Measurements from ENCODE around the gene SRP68. TPM values are rescaled to one million over a fixed set of nuclear protein-coding genes. Genes with fewer than 3 reads are reported as not detected.
"Not testable (repeated sequence)": the region's sequence is repeated elsewhere in the genome, so short reads cannot be mapped to it uniquely, and the experiment has no call there.

The SRP68 gene
- total RNA-seq, 4 donors from 2014 or later, result 32.2 to 43.4 (median 32.6) TPM

DNA sequence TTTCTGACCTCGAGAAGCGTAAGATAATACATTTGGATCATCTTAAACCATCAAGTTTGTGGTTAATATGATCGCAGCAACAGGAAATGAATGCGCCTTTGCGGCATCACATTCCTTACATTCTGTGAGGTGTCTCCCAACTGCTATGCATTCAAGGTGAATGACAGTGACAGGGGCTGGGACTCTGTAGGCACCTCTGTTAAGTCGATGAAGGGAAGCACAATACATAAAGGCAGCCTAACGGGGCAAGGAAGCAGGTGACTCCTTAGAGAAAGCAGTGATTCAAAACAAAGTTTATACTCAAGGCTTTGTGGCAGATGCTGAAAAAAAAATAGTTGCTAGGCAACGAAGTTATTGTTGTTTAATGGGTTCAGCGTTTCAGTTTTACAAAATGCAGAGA lies 23.6 kb downstream of the SRP68 start:
- TF ChIP-seq CTCF (IDR thresholded peaks at IDR 0.05) (no peak), POLR2A (IDR thresholded peaks at IDR 0.05) (no peak)
- Histone ChIP-seq H3K4me3 (no peak overlapping the region), H3K9me3 (no peaks in the 10 kb centered on the region), H3K4me1 (no peaks in the 10 kb centered on the region), H3K27ac (no peak overlapping the region), H3K27me3 (no peaks in the 10 kb centered on the region), H3K36me3 (peaks cover 0 to 90% (median 0%) of the 10 kb centered on the region in 3 donors)
- no peak for DNase-seq

DNA sequence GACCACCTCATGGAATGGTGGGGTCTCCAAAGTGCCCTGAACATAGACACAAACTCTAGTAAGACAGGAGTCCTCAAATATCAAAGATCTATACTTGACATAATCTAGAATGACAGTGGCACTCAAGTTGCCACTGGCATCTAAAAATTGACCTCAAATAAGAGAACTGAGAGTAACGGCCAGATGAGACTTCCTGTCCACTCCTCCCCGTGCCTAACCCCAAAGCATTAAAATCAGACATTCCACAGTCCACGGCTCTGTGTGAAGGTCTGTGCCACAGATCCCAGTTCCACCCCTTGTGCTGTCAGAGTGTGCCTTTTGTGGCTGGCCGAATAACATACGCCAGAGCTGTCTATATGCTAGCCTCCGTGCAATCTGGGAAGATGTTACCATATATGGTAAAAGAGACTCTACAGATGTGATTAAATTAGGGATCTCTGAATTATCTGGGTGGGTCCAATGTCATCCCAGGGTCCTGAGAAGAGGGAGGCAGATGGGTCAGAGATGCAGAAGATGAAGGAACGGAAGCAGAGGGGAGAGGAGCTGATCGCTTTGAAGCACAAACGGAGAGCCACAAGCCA lies 24.2 kb downstream of the SRP68 start:
- no peaks in the 10 kb centered on the region for H3K4me1 ChIP-seq
- DNase-seq, result no peak
- TF ChIP-seq POLR2A (IDR thresholded peaks at IDR 0.05) (no peak), CTCF (IDR thresholded peaks at IDR 0.05) (no peak)
- no peak overlapping the region for H3K27ac ChIP-seq
- H3K27me3 ChIP-seq, result no peaks in the 10 kb centered on the region
- no peak overlapping the region for H3K4me3 ChIP-seq
- H3K9me3 ChIP-seq, result no peaks in the 10 kb centered on the region
- H3K36me3 ChIP-seq, result peaks cover 0 to 91% (median 0%) of the 10 kb centered on the region in 3 donors

- Histone ChIP-seq H3K4me1 (no peaks in the 10 kb centered on the region), H3K9me3 (no peaks in the 10 kb centered on the region), H3K36me3 (peaks cover 0 to 99% (median 0%) of the 10 kb centered on the region in 3 donors), H3K27me3 (no peaks in the 10 kb centered on the region), H3K27ac (no peak overlapping the region), H3K4me3 (no peak overlapping the region)
- DNase-seq, result no peak
- TF ChIP-seq POLR2A (IDR thresholded peaks at IDR 0.05), result no peak
- TF ChIP-seq CTCF (IDR thresholded peaks at IDR 0.05), result no peak
Measured at GRCh38 chr17:76046064-76046463, 26.3 kb downstream of the SRP68 start.

- not testable (repeated sequence) for H3K9me3 ChIP-seq, H3K27me3 ChIP-seq, H3K4me3 ChIP-seq, H3K4me1 ChIP-seq, H3K27ac ChIP-seq, DNase-seq
- peaks cover 0 to 100% (median 0%) of the 10 kb centered on the region in 3 donors for H3K36me3 ChIP-seq
Measured at GRCh38 chr17:76044475-76045007, 27.8 kb downstream of the SRP68 start.

- H3K36me3 ChIP-seq, result peaks cover 0 to 100% (median 0%) of the 10 kb centered on the region in 3 donors
- H3K27me3 ChIP-seq, DNase-seq, H3K9me3 ChIP-seq, H3K4me1 ChIP-seq, H3K4me3 ChIP-seq, H3K27ac ChIP-seq: not testable (repeated sequence)
Measured at GRCh38 chr17:76042868-76043267, 29.4 kb downstream of the SRP68 start.

DNA sequence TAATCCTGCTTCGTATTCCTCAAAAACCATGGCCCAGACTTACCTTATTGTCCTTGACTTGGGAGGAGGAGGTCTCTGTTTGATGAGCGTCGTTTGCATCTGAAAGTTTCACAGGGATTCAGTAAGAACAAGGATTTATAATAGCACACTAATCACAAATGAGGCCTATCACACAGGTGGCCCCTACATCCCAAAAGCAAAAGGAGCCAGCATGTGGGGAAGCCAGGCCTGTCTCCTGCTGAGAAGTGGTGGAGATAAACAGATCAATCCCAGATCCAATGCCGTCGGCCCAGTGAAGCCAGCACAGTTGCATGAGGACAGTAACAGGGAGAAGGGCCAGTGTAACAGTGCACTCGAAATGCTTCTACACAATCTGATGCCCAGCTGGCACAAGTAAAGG lies 31.9 kb downstream of the SRP68 start:
- H3K4me1 ChIP-seq, result no peaks in the 10 kb centered on the region
- peaks cover 0 to 79% (median 0%) of the 10 kb centered on the region in 3 donors for H3K36me3 ChIP-seq
- no peak overlapping the region for H3K4me3 ChIP-seq
- no peak for TF ChIP-seq POLR2A (IDR thresholded peaks at IDR 0.05)
- TF ChIP-seq CTCF (IDR thresholded peaks at IDR 0.05), result no peak
- peak overlapping the region in 1 of 4 donors; percentile 62 for H3K27ac ChIP-seq
- no peaks in the 10 kb centered on the region for H3K9me3 ChIP-seq
- no peaks in the 10 kb centered on the region for H3K27me3 ChIP-seq
- no peak for DNase-seq

DNA sequence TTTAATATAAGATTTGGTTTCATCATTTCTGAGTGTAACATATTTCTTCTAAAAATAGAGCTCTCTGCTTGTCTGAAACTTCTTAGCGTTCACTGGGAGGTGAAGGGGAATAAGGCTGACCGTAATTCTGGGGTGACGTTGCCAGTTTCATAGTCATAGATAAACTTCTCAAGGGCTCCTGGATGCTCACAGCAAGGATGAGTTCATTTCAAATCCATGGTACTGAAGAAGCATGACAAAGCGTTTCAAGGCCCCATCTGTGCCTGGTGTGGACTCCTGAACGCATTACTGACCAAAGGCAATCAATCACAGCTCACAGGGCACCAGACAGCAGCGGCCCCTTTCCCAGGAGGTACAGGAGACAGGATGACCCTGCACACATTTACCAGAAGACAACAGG lies 33.2 kb downstream of the SRP68 start:
- Histone ChIP-seq H3K36me3 (peaks cover 0 to 67% (median 0%) of the 10 kb centered on the region in 3 donors), H3K27ac (peak overlapping the region in 1 of 4 donors; percentile 62), H3K27me3 (no peaks in the 10 kb centered on the region), H3K9me3 (no peaks in the 10 kb centered on the region), H3K4me1 (no peaks in the 10 kb centered on the region), H3K4me3 (no peak overlapping the region)
- no peak for TF ChIP-seq CTCF (IDR thresholded peaks at IDR 0.05)
- TF ChIP-seq POLR2A (IDR thresholded peaks at IDR 0.05), result no peak
- DNase-seq, result no peak

All from Peyer's patch (tissue), 4 donors.